GM23338 (cell line): ENCODE data around the gene GNAZ. TPM values are rescaled to one million over a fixed set of nuclear protein-coding genes. Genes with fewer than 3 reads are reported as not detected.

Experiments
- CREB1 ChIP-seq: fragments of 250-450 bp; sonication (Bioruptor Pico); IDR thresholded peaks from 2 replicates; pipeline ENCODE4 v1.5.0; 2020; ENCODE audit warnings: low read depth, mild to moderate bottlenecking, moderate library complexity
- NANOG ChIP-seq: IDR thresholded peaks from 2 replicates; pipeline ENCODE4 v1.6.1; 2016; ENCODE audit warnings: antibody characterized with exemption, borderline replicate concordance
- STAT1 ChIP-seq: IDR thresholded peaks from one replicate; pipeline ENCODE4 v1.6.1; 2016; ENCODE audit warnings: antibody characterized with exemption; ENCODE audit not compliant: unreplicated experiment
- polyA plus RNA-seq: library from polyadenylated mRNA; unstranded; fragments of >200 nt; fragmentation: Nextera tagmentation; extraction: Ambion mirVana; gene quantifications from 2 replicates; pipeline ENCODE4 v1.2.1, GENCODE V29; 2016
- total RNA-seq: library from RNA; depleted of rRNA; stranded (reverse); fragments of >200 nt; shearing (Covaris generic); gene quantifications from 2 replicates; pipeline ENCODE4 v1.2.3, GENCODE V29; 2014
- TF ChIP-seq, protein P1 (sequence below): fragments of 250-450 bp; sonication (Bioruptor Pico); IDR thresholded peaks from 2 replicates; pipeline ENCODE4 v1.5.0; 2020; ENCODE audit warnings: mild to moderate bottlenecking, moderate library complexity
- TF ChIP-seq, protein P2 (sequence below): IDR thresholded peaks from one replicate; pipeline ENCODE4 v1.6.1; 2018; ENCODE audit warnings: antibody characterized with exemption; ENCODE audit not compliant: unreplicated experiment

Gene GNAZ
- total and polyA plus RNA-seq, 2 experiments from 2014 or later: 2.9 to 11.1 TPM

DNA sequence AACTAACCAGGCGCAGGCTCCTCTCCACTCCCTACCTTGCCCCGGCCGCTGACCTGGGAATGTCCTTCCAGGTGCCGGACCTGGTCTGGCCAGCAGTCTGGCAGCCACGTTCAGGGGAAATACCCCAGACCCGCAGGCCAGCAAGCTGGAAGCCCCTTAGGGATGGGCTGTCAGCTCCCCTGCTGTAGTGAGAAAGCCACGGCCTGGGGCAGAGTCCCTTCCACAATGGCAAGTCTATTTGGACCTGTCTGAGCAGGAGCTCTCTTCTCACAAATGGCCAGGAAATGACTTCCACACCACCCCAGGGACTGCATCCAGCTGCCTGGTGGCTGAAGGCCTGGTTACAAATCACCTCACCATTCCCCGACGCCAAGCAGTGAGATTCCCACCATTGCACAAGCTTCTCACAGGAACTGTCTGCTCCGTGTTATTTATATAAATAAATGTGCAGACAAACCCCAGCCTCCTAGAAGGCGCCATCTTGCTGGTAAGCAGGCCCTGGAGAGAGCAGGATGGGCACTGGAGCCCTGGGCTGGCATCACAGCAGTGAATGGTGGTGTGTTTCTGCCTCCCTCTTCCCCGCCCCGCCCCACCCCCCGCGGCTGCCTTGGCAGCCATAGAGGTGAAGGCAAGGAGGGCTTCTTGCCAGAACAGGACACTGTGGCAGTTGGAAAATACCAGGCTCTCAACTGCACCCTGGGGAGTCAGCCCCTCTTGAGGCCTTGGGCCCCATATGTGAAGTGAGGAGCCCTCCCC is 47.8 kb downstream of the GNAZ start (continued):
- TF ChIP-seq, protein P1, sequence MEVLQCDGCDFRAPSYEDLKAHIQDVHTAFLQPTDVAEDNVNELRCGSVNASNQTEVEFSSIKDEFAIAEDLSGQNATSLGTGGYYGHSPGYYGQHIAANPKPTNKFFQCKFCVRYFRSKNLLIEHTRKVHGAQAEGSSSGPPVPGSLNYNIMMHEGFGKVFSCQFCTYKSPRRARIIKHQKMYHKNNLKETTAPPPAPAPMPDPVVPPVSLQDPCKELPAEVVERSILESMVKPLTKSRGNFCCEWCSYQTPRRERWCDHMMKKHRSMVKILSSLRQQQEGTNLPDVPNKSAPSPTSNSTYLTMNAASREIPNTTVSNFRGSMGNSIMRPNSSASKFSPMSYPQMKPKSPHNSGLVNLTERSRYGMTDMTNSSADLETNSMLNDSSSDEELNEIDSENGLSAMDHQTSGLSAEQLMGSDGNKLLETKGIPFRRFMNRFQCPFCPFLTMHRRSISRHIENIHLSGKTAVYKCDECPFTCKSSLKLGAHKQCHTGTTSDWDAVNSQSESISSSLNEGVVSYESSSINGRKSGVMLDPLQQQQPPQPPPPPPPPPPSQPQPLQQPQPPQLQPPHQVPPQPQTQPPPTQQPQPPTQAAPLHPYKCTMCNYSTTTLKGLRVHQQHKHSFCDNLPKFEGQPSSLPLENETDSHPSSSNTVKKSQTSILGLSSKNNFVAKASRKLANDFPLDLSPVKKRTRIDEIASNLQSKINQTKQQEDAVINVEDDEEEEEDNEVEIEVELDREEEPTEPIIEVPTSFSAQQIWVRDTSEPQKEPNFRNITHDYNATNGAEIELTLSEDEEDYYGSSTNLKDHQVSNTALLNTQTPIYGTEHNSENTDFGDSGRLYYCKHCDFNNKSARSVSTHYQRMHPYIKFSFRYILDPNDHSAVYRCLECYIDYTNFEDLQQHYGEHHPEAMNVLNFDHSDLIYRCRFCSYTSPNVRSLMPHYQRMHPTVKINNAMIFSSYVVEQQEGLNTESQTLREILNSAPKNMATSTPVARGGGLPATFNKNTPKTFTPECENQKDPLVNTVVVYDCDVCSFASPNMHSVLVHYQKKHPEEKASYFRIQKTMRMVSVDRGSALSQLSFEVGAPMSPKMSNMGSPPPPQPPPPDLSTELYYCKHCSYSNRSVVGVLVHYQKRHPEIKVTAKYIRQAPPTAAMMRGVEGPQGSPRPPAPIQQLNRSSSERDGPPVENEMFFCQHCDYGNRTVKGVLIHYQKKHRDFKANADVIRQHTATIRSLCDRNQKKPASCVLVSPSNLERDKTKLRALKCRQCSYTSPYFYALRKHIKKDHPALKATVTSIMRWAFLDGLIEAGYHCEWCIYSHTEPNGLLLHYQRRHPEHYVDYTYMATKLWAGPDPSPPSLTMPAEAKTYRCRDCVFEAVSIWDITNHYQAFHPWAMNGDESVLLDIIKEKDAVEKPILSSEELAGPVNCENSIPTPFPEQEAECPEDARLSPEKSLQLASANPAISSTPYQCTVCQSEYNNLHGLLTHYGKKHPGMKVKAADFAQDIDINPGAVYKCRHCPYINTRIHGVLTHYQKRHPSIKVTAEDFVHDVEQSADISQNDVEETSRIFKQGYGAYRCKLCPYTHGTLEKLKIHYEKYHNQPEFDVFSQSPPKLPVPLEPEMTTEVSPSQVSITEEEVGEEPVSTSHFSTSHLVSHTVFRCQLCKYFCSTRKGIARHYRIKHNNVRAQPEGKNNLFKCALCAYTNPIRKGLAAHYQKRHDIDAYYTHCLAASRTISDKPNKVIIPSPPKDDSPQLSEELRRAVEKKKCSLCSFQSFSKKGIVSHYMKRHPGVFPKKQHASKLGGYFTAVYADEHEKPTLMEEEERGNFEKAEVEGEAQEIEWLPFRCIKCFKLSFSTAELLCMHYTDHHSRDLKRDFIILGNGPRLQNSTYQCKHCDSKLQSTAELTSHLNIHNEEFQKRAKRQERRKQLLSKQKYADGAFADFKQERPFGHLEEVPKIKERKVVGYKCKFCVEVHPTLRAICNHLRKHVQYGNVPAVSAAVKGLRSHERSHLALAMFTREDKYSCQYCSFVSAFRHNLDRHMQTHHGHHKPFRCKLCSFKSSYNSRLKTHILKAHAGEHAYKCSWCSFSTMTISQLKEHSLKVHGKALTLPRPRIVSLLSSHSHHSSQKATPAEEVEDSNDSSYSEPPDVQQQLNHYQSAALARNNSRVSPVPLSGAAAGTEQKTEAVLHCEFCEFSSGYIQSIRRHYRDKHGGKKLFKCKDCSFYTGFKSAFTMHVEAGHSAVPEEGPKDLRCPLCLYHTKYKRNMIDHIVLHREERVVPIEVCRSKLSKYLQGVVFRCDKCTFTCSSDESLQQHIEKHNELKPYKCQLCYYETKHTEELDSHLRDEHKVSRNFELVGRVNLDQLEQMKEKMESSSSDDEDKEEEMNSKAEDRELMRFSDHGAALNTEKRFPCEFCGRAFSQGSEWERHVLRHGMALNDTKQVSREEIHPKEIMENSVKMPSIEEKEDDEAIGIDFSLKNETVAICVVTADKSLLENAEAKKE: no peak
- TF ChIP-seq, protein P2, sequence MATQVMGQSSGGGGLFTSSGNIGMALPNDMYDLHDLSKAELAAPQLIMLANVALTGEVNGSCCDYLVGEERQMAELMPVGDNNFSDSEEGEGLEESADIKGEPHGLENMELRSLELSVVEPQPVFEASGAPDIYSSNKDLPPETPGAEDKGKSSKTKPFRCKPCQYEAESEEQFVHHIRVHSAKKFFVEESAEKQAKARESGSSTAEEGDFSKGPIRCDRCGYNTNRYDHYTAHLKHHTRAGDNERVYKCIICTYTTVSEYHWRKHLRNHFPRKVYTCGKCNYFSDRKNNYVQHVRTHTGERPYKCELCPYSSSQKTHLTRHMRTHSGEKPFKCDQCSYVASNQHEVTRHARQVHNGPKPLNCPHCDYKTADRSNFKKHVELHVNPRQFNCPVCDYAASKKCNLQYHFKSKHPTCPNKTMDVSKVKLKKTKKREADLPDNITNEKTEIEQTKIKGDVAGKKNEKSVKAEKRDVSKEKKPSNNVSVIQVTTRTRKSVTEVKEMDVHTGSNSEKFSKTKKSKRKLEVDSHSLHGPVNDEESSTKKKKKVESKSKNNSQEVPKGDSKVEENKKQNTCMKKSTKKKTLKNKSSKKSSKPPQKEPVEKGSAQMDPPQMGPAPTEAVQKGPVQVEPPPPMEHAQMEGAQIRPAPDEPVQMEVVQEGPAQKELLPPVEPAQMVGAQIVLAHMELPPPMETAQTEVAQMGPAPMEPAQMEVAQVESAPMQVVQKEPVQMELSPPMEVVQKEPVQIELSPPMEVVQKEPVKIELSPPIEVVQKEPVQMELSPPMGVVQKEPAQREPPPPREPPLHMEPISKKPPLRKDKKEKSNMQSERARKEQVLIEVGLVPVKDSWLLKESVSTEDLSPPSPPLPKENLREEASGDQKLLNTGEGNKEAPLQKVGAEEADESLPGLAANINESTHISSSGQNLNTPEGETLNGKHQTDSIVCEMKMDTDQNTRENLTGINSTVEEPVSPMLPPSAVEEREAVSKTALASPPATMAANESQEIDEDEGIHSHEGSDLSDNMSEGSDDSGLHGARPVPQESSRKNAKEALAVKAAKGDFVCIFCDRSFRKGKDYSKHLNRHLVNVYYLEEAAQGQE: no peak
- TF ChIP-seq CREB1 (CRISPR knock-in tag) (no peak), NANOG (no peak), STAT1 (no peak)
